CD4-positive, alpha-beta T cell treated with Interleukin-12 subunit alpha and Interleukin-12 subunit beta, for 1 hour (primary cell): Measurements from ENCODE around the gene PRSS22.

Experiments used
- DNase-seq: peaks from one replicate; pipeline ENCODE4 v3.0.0-alpha.2; 2020

PRSS22 gene

DNA sequence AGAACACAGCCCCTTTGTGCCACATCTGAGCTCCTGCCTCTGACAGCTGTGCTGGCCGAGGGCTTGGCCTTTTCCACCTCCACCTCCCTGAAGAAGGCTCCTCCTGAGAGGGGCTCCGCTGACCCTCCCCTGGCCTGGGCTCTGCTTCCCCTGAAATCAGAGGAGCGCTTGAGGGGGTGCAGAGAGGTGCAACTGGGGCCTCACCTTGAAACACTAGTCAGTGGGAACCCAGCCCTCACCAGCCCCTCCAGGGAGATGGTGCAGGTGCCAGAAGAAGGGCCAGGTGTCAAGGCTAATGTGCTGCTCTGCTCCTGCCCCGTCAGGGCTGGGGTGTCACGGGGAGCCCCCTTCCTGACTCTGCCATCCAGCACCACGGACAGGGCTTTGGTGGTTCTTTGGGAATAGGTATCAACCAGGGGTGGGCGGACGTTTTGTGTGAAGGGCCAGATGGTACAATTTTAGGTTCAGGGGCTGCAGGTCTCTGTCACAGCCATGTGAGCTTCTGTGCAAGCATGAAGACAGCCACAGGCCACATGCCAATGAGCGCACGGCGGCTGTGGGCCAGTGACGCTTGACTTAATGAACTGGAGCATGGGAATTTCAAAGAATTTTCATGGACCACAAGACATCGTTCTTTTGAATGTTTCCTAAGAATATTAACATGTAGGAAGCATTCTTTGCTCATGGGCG lies 30.0 kb downstream of the PRSS22 start:
- no peak for DNase-seq

DNA sequence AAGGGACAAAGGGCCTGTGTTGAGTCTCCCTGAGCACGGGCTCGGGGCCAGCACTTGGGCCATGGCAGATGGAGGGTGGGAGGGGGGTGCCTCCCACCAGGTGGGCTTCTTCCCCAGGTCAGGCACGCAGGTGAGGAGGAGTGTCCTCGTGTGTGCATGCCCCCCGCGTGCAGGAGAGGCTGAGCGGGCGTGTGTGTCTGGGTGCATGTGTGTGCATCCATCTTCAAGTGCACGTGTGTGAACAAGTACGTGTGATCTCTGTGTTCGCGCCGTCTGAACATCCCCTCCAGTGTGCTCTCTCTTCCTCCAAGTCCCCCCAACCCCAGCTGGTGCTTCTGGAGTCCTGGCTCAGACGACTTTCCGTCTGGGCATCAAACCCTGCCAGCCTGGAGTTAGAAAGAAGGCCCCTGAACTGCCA lies 30.6 kb downstream of the PRSS22 start:
- DNase-seq, result no peak

GRCh38 chr16:2826591-2827373 lies 31.2 kb downstream of the PRSS22 start:
- DNase-seq, result no peak

GRCh38 chr16:2825906-2826305 lies 32.1 kb downstream of the PRSS22 start:
- DNase-seq, result no peak

DNA sequence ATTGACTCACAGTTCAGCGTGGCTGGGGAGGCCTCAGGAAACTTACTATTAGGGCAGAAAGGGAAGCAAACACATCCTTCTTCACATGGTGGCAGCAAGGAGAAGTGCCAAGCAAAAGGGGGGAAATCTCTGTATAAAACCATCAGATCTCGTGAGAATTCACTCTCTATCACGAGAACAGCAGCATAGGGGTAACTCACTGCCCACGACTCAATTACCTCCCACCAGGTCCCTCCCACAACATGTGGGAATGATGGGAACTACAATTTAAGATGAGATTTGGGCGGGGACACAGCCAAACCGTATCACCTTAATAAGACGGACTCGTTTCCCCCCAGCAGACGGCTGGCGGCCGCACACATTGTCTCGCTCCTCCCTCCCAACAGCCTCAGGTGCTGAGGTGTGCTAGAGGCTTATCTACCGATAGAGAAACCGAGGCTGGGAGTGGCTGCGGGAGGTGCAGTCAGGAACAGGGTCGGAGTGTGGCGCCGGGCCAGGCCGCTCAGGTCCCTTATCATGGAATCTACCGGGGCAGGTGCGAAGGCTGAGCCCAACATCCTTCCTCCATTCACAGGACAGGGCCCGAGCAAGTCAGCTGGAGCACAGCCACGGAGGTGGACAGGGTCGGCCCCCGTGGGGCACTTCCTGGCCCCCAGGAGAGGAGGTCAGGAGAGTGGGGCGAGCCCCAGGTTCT lies 32.8 kb downstream of the PRSS22 start:
- DNase-seq, result no peak

- no peak for DNase-seq
These were observed 33.3 kb downstream of the PRSS22 start for GRCh38 chr16:2824626-2825025.

DNA sequence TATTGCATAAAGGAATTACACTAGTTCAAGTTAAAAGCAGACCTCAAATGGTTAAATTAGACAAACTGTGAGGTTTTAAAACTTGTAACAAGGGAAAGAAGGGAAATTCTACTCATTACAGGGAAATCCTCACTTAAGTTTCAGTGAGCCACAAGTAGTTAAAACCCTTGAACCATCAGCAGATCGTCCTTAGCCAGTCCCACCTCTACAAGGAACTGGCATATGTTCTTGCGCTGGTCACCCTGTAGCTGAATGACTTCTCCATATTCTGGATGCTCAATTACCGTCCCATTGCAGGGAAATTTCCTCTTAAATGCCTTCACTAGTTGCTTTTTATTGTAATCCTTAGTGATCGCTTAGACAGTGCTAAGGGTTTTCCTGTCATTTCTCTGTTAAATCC lies 35.5 kb downstream of the PRSS22 start:
- DNase-seq, result no peak

GRCh38 chr16:2822158-2822495 lies 35.8 kb downstream of the PRSS22 start:
- DNase-seq, result no peak

DNA sequence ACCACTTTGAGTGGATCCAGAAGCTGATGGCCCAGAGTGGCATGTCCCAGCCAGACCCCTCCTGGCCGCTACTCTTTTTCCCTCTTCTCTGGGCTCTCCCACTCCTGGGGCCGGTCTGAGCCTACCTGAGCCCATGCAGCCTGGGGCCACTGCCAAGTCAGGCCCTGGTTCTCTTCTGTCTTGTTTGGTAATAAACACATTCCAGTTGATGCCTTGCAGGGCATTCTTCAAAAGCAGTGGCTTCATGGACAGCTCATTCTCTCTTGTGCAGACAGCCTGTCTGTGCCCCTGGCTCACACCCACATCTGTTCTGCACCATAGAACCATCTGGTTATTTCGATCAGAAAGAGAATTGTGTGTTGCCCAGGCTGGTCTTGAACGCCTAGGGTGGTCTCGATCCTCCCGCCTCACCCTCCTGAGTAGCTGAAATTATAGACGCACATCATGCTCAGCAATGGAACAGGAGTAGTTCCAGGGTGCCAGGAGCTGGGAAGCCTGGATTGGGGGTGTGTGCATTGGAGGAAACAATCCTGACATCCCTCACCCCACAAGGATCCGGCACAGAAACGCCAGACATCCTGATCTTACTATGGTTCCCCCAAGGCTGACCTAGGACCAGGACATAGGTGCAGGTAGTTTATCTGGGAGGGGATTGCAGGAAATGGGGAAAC lies 36.3 kb downstream of the PRSS22 start:
- no peak for DNase-seq

DNA sequence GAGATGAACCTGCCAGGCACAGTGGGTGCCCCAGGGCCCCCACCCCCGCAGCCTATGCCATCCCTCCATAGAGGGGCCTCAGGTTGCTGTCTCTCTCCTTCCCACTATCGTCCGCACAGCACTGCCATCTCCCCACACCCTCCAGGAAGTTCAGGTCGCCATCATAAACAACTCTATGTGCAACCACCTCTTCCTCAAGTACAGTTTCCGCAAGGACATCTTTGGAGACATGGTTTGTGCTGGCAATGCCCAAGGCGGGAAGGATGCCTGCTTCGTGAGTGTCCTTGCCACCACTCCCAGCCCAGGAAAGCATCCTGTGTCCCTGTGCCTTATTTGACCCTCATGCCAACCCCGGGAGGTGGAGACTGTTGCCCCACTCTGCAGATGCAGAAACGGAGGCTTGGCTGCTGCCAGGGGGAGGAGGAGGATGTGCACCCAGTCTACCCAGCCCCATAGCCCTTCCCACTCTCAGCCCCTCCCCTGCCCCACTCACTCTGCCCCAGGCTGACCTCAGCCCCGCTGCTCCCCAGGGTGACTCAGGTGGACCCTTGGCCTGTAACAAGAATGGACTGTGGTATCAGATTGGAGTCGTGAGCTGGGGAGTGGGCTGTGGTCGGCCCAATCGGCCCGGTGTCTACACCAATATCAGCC lies 37.0 kb downstream of the PRSS22 start:
- DNase-seq, result no peak

GRCh38 chr16:2819939-2820835 lies 37.8 kb downstream of the PRSS22 start:
- no peak for DNase-seq

GRCh38 chr16:2819179-2819938 lies 38.6 kb downstream of the PRSS22 start:
- no peak for DNase-seq

- DNase-seq, result no peak
These were observed 39.6 kb downstream of the PRSS22 start for GRCh38 chr16:2818272-2818876.

DNA sequence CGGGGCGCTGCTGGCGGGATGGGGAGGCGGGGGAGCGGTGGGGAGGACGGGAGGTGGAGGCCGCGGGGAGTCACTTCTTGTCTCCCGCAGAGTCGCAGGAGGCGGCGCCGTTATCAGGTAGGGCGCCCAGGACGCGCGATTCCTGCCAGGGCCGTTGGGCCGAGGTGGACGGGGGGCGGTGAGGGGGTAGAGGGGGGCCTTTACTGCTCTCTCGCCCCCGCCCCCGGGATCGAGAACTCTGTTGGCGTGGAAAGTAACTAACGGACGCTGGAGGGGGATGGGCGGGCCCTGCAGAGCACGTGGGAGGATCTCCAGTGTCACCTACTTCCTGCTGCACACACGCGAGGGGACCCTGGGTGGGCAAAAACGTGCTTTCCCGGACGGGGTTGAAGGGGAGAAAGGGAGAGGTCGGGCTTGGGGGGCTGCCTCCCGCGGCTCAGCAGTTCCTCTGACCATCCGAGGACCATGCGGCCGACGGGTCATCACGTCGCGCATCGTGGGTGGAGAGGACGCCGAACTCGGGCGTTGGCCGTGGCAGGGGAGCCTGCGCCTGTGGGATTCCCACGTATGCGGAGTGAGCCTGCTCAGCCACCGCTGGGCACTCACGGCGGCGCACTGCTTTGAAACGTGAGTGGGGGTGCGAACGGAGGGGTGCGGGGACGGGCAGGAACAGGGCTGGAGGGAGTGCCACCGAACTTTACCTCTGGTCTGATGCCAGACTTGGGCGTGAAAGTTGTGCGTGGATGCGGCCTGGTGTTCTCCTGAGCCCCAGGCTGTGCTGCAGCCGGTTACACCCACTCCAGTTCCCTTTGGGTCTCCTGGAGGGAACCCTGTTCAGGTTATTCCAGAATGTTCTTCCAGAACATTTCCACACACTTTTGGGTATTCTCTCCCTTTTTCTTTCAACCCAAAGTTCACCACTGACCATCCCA lies 40.4 kb downstream of the PRSS22 start:
- no peak for DNase-seq

DNA sequence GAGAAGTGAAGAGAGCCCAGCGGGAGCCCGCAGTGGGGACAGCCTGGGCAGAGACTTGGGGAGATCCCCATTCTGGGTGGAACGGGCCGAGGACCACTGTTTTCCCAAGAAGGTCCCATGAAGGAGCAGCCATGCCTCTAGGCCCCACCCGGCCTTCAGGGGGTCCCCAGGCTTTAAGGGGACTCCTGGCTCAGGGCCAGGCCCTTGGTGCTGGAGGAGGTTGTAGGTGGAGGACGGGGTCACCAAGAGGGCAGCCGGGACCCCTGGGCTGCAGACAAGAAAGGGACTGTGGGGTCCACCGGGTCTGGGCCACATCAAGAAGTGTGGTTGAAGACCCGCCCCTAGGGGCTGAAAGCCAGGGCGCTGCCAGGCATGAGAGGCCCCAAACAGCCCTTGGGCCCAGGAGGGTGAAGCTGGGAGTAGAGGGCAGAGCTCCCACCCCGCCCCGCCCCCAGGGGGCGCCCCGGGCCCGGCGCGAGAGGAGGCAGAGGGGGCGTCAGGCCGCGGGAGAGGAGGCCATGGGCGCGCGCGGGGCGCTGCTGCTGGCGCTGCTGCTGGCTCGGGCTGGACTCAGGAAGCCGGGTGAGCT lies 41.1 kb downstream of the PRSS22 start, which contains the start of gene PRSS21:
PRSS21 (plus strand) TSS at position 487 of the 589 bp plus-strand sequence; CDS start at position 519, 32 bp downstream.
- DNase-seq, result peak; percentile 47

GRCh38 chr16:2815299-2815771 lies 42.6 kb downstream of the PRSS22 start:
- no peak for DNase-seq

- no peak for DNase-seq
These were observed 43.2 kb downstream of the PRSS22 start for GRCh38 chr16:2814551-2815298.

DNA sequence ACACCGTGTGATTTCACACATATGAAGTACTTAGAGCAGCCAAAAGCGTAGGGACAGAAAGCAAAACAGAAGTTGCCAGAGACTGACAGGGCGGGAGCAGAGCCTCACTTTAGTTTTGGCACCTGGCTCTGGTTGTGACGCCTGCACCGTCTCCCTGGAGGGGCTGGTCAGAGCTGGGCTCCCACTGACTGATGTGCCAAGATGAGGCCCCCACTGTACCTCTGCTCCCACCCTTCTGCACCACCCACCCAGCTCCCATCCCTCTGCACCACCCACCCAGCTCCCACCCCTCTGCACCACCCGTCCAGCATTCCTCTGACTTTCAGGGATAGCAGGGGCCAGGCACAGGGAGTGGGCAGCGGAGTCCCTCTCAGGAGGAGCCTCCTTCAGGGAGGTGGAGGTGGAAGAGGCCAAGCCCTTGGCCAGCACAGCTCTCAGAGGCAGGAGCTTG lies 44.2 kb downstream of the PRSS22 start:
- DNase-seq, result no peak
